Stimulated activated CD8-positive, alpha-beta memory T cell treated with anti-CD3 and anti-CD28 coated beads, Interleukin-4, amount 100 ng/mL, for 24 hours (primary cell): ENCODE results near the gene FOXRED2.

Experiments
- DNase-seq: peaks from one replicate; pipeline ENCODE4 v3.0.0-alpha.2; 2020; ENCODE audit warnings: low read depth

The FOXRED2 gene

GRCh38 chr22:36449596-36450175 is 57.2 kb downstream of the FOXRED2 start:
- no peak for DNase-seq

GRCh38 chr22:36447632-36448031 is 59.2 kb downstream of the FOXRED2 start:
- DNase-seq = no peak

GRCh38 chr22:36445158-36445668 is 61.6 kb downstream of the FOXRED2 start:
- no peak for DNase-seq

- DNase-seq = no peak
These were observed 63.6 kb downstream of the FOXRED2 start for GRCh38 chr22:36443198-36443770.

GRCh38 chr22:36442506-36443197 is 64.2 kb downstream of the FOXRED2 start:
- no peak for DNase-seq

GRCh38 chr22:36440429-36441002 is 66.3 kb downstream of the FOXRED2 start:
- no peak for DNase-seq

- no peak for DNase-seq
These were observed 67.2 kb downstream of the FOXRED2 start for GRCh38 chr22:36439481-36440271.
